GM12891 (cell line): ENCODE results near the gene AMBRA1.

Source experiments
- POLR2A ChIP-seq: IDR thresholded peaks from 2 replicates; pipeline ENCODE4 v1.6.1; 2011; ENCODE audit warnings: low read depth, low read length, control low read depth
- POLR2AphosphoS5 ChIP-seq: IDR thresholded peaks from 2 replicates; pipeline ENCODE4 v1.6.1; 2011; ENCODE audit warnings: low read depth, low read length, control low read depth
- SPI1 ChIP-seq: IDR thresholded peaks from 2 replicates; pipeline ENCODE4 v1.6.1; 2011; ENCODE audit warnings: low read depth, low read length, control low read depth
- TAF1 ChIP-seq: IDR thresholded peaks from 2 replicates; pipeline ENCODE4 v1.6.1; 2011; ENCODE audit warnings: low read depth, low read length, control low read depth

DNA sequence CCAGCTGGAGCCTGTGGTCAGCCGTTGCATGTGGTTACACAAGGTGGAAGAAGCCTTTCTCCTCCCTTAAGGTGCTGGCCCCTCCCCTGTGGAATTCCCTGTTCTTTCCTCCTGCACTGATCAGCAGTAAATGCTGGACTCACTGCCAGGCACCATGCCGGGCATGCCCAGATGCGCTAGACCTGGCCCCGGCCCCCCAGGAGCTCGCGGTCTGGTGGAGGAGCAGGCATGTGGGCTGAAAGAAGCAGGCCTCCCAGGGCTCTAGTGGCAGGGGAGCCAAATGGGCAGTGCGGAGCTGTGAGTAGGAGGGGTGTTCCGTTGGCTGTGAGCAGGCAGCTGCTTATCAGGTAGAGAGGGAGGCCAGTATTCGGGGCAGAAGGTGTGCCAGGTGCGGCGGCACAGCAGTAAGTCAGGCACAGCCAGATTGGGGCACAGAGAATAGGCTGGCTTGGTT is 236.3 kb downstream of the AMBRA1 start:
- TF ChIP-seq SPI1, result no peak
- no peak for TF ChIP-seq TAF1
- no peak for TF ChIP-seq POLR2AphosphoS5
- no peak for TF ChIP-seq POLR2A
